Coronary artery (tissue), 2 donors: ENCODE results near the gene WFIKKN1.

ENCODE experiments used
- DNase-seq: peaks from one replicate; pipeline ENCODE4 v3.0.0-alpha.2; 2017; ENCODE audit warnings: low spot score
- H3K27ac ChIP-seq, 2 donors: fragments of 200-600 bp; sonication (generic); one replicate each; pipeline ENCODE4 v1.5.1; 2016 to 2019
- H3K4me3 ChIP-seq: fragments of 200-600 bp; sonication (generic); 2 replicates; pipeline ENCODE4 v1.5.1; 2016; ENCODE audit warnings: mild to moderate bottlenecking, moderate library complexity
- CTCF ChIP-seq: fragments of 200-600 bp; sonication (generic); IDR thresholded peaks from one replicate; pipeline ENCODE4 v1.5.1; 2019; ENCODE audit warnings: antibody characterized with exemption

WFIKKN1 gene

GRCh38 chr16:676565-676902 lies 45.7 kb downstream of the WFIKKN1 start:
- Histone ChIP-seq H3K27ac (peak overlapping the region in 1 of 2 donors; percentile 16), H3K4me3 (no peak overlapping the region)
- no peak for DNase-seq
- no peak for TF ChIP-seq CTCF

GRCh38 chr16:676913-677312 lies 46.1 kb downstream of the WFIKKN1 start:
- DNase-seq = no peak
- no peak for TF ChIP-seq CTCF
- H3K4me3 ChIP-seq = no peak overlapping the region
- no peak overlapping the region for H3K27ac ChIP-seq

GRCh38 chr16:677316-678190 lies 46.8 kb downstream of the WFIKKN1 start:
- Histone ChIP-seq H3K4me3 (no peak overlapping the region), H3K27ac (no peak overlapping the region)
- TF ChIP-seq CTCF = no peak
- DNase-seq = no peak

- H3K4me3 ChIP-seq = no peak overlapping the region
- no peak for TF ChIP-seq CTCF
- H3K27ac ChIP-seq = no peak overlapping the region
- DNase-seq = no peak
Observed at GRCh38 chr16:678209-678857, 47.5 kb downstream of the WFIKKN1 start.

GRCh38 chr16:678858-679813 lies 48.4 kb downstream of the WFIKKN1 start:
- no peak for TF ChIP-seq CTCF
- DNase-seq = no peak
- Histone ChIP-seq H3K27ac (peak overlapping the region; percentile 49 to 98), H3K4me3 (peak overlapping the region; percentile 97)

- no peak for TF ChIP-seq CTCF
Observed at GRCh38 chr16:679814-680624, 49.2 kb downstream of the WFIKKN1 start, which contains the start of gene STUB1. STUB1 (plus strand) TSS chr16:680410; CDS start chr16:680526, 116 bp downstream.

More at GRCh38 chr16:679814-680624, 49.2 kb downstream of the WFIKKN1 start, which contains the start of gene STUB1:
- peak; percentile 91 for DNase-seq
- H3K27ac ChIP-seq = peak within 1 kb of the TSS; percentile 73 to 98
- peak within 1 kb of the TSS; percentile 97 for H3K4me3 ChIP-seq
